HepG2 (cell line): ENCODE results near the gene KATNA1. TPM values are rescaled to one million over a fixed set of nuclear protein-coding genes. Genes with fewer than 3 reads are reported as not detected.

Experiments used
- BRD4 ChIP-seq: sonication (generic); formaldehyde crosslinking; IDR thresholded peaks from 2 replicates; pipeline ENCODE4 v1.4.0; 2020; ENCODE audit warnings: missing genetic modification reagents
- CHCHD3 ChIP-seq: sonication (generic); formaldehyde crosslinking; IDR thresholded peaks from 2 replicates; pipeline ENCODE4 v1.8.0; 2022; ENCODE audit warnings: mild to moderate bottlenecking, missing genetic modification reagents, moderate library complexity
- GABPA ChIP-seq, 2 experiments: IDR thresholded peaks; 2 replicates each; pipeline ENCODE4 v1.6.1; 2011 to 2016; ENCODE audit warnings: low read depth in 2 of 2, low read length in 1 of 2, missing biosample characterization in 1 of 2, missing genetic modification characterization in 1 of 2
- GZF1 ChIP-seq: sonication (generic); formaldehyde crosslinking; IDR thresholded peaks from 2 replicates; pipeline ENCODE4 v1.5.1; 2020; ENCODE audit warnings: mild to moderate bottlenecking, missing genetic modification reagents
- HOXA3 ChIP-seq: sonication (generic); formaldehyde crosslinking; IDR thresholded peaks from 2 replicates; pipeline ENCODE4 v1.5.0; 2020; ENCODE audit warnings: missing genetic modification reagents
- NCOR1 ChIP-seq: fragments of 200-600 bp; sonication (generic); IDR thresholded peaks from 2 replicates; pipeline ENCODE4 v1.7.0; 2017; ENCODE audit warnings: antibody characterized with exemption, low read length, borderline replicate concordance
- NFE2 ChIP-seq: sonication (generic); formaldehyde crosslinking; IDR thresholded peaks from 2 replicates; pipeline ENCODE4 v1.4.0; 2020; ENCODE audit warnings: missing genetic modification reagents
- NFYB ChIP-seq: sonication (generic); formaldehyde crosslinking; IDR thresholded peaks from 2 replicates; pipeline ENCODE4 v1.4.0; 2020; ENCODE audit warnings: missing genetic modification reagents
- SP140L ChIP-seq: sonication (generic); formaldehyde crosslinking; IDR thresholded peaks from 2 replicates; pipeline ENCODE4 v1.4.0; 2020; ENCODE audit warnings: missing genetic modification reagents, borderline replicate concordance
- ZNF207 ChIP-seq: fragments of 450-650 bp; IDR thresholded peaks from 2 replicates; pipeline ENCODE4 v1.6.1; 2016; ENCODE audit warnings: antibody characterized with exemption, borderline replicate concordance
- ZNF615 ChIP-seq: sonication (generic); formaldehyde crosslinking; IDR thresholded peaks from 2 replicates; pipeline ENCODE4 v1.5.0; 2020; ENCODE audit warnings: mild to moderate bottlenecking, missing genetic modification reagents, borderline replicate concordance
- ZNF670 ChIP-seq: sonication (generic); formaldehyde crosslinking; IDR thresholded peaks from 2 replicates; pipeline ENCODE4 v1.8.0; 2022; ENCODE audit warnings: mild to moderate bottlenecking, missing genetic modification reagents, borderline replicate concordance
- ZNF776 ChIP-seq: sonication (generic); formaldehyde crosslinking; IDR thresholded peaks from 2 replicates; pipeline ENCODE4 v1.4.0; 2020; ENCODE audit warnings: mild to moderate bottlenecking, missing genetic modification reagents
- polyA plus RNA-seq, 8 experiments: library from polyadenylated mRNA; depleted of rRNA in 3 of 8; stranded (reverse) in 7 of 8; unstranded in 1 of 8; fragments of >200 nt; fragmentation: Illumina TruSeq in 4 of 8; extraction: Trizol in 4 of 8; gene quantifications; 2 replicates each; pipeline versions ENCODE4 v1.2.1 to v1.2.3, GENCODE V29; 2011 to 2016; ENCODE audit warnings: low read depth in 4 of 8, missing spikeins in 1 of 8, mixed read lengths in 1 of 8; ENCODE audit not compliant: insufficient read depth in 1 of 8
- total RNA-seq, 5 experiments: library from RNA; depleted of rRNA; stranded (reverse); fragments of >200 nt; fragmentation: Illumina TruSeq; extraction: Trizol; gene quantifications; 2 replicates each; pipeline ENCODE4 v1.2.3, GENCODE V29; 2016; ENCODE audit warnings: low read depth in 1 of 5
- TF ChIP-seq, protein P1 (sequence below), 2 experiments: fragments of 450-650 bp in 1 of 2; sonication (generic) in 1 of 2; formaldehyde crosslinking in 1 of 2; IDR thresholded peaks; 2 replicates each; pipeline versions ENCODE4 v1.6.1 to v1.8.0; 2016 to 2022; ENCODE audit warnings: antibody characterized with exemption in 1 of 2, mild to moderate bottlenecking in 1 of 2, missing genetic modification reagents in 1 of 2
- TF ChIP-seq, protein P2 (sequence below): sonication (generic); formaldehyde crosslinking; IDR thresholded peaks from 2 replicates; pipeline ENCODE4 v1.9.0; 2022; ENCODE audit warnings: missing genetic modification reagents, mild to moderate bottlenecking, borderline replicate concordance

The KATNA1 gene
- total and polyA plus RNA-seq, 2 of the 13 experiments (the other 11 are each of a cell fraction or from before 2014, with no cell fraction given): 14.8 to 25.3 TPM

DNA sequence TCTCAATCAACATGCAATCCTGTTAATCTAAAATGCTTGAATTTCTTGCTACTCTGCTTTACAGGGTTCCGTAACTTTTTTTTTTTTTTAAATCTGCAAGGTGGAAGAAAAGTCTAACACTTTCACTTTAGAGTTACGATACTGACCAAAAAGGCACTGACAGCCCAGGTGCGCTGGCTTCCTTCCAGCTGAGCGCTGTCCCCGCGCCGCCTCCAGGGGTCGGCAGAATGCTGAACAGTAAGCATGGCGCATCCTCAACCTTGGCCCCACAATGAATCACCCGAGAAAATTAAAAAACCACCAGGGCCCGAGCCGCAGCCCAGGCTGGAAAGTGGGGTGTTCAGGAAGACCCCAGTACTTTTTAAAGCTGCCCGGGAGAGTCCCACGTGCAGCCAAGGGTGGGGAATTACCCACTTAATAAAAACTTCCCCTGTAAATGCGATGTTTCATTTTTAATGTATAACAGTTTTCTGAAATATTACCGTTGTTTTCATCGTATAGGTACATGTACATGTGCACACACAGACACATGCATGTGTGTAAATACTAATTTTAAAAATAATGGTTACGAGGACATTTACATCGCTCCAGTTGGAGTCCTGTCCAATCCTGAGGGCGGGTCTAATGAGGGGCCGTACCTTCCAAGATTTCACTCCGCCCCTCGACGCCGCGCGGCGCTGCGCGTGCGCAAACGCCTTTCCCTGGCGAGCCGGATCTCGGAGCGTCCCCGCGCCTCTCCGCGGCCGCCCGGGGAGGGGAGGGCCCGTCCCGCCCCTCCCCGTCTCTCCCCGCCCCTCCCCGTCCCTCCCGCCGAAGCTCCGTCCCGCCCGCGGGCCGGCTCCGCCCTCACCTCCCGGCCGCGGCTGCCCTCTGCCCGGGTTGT, 82.7 kb downstream of the KATNA1 start, which contains the start of gene GINM1 (continued):
- no peak; the same call in 1 of the 2 replicates for TF ChIP-seq NCOR1
- TF ChIP-seq GABPA (IDR thresholded peaks at IDR 0.05; ENCODE audit: low read depth, low read length): no peak
- TF ChIP-seq GABPA (CRISPR knock-in tag; IDR thresholded peaks at IDR 0.05; ENCODE audit: low read depth): peak; percentile 49
- peak; percentile 70; the same call in 1 of the 2 replicates for TF ChIP-seq SP140L (CRISPR knock-in tag)
- TF ChIP-seq, protein P1, sequence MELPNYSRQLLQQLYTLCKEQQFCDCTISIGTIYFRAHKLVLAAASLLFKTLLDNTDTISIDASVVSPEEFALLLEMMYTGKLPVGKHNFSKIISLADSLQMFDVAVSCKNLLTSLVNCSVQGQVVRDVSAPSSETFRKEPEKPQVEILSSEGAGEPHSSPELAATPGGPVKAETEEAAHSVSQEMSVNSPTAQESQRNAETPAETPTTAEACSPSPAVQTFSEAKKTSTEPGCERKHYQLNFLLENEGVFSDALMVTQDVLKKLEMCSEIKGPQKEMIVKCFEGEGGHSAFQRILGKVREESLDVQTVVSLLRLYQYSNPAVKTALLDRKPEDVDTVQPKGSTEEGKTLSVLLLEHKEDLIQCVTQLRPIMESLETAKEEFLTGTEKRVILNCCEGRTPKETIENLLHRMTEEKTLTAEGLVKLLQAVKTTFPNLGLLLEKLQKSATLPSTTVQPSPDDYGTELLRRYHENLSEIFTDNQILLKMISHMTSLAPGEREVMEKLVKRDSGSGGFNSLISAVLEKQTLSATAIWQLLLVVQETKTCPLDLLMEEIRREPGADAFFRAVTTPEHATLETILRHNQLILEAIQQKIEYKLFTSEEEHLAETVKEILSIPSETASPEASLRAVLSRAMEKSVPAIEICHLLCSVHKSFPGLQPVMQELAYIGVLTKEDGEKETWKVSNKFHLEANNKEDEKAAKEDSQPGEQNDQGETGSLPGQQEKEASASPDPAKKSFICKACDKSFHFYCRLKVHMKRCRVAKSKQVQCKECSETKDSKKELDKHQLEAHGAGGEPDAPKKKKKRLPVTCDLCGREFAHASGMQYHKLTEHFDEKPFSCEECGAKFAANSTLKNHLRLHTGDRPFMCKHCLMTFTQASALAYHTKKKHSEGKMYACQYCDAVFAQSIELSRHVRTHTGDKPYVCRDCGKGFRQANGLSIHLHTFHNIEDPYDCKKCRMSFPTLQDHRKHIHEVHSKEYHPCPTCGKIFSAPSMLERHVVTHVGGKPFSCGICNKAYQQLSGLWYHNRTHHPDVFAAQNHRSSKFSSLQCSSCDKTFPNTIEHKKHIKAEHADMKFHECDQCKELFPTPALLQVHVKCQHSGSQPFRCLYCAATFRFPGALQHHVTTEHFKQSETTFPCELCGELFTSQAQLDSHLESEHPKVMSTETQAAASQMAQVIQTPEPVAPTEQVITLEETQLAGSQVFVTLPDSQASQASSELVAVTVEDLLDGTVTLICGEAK (IDR thresholded peaks at IDR 0.05): no peak
- TF ChIP-seq, protein P1 (CRISPR knock-in tag; IDR thresholded peaks at IDR 0.05): no peak
- 0 out of 2 replicates have a peak, but pooled peaks have one; percentile 10 for TF ChIP-seq NFYB (CRISPR knock-in tag)
- no peak for TF ChIP-seq GZF1
- TF ChIP-seq CHCHD3: no peak
- no peak for TF ChIP-seq BRD4 (CRISPR knock-in tag)
- no peak for TF ChIP-seq ZNF207
- 0 out of 2 replicates have a peak, but pooled peaks have one; percentile 30 for TF ChIP-seq ZNF670
- TF ChIP-seq ZNF776: no peak
- TF ChIP-seq, protein P2, sequence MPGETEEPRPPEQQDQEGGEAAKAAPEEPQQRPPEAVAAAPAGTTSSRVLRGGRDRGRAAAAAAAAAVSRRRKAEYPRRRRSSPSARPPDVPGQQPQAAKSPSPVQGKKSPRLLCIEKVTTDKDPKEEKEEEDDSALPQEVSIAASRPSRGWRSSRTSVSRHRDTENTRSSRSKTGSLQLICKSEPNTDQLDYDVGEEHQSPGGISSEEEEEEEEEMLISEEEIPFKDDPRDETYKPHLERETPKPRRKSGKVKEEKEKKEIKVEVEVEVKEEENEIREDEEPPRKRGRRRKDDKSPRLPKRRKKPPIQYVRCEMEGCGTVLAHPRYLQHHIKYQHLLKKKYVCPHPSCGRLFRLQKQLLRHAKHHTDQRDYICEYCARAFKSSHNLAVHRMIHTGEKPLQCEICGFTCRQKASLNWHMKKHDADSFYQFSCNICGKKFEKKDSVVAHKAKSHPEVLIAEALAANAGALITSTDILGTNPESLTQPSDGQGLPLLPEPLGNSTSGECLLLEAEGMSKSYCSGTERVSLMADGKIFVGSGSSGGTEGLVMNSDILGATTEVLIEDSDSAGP (CRISPR knock-in tag): no peak
- TF ChIP-seq NFE2 (CRISPR knock-in tag): no peak
- no peak for TF ChIP-seq ZNF615
- peak; percentile 62 for TF ChIP-seq HOXA3 (CRISPR knock-in tag)
